Neural cell (in vitro differentiated cells): ENCODE data around the gene MEIS1.

ENCODE experiments used
- CTCF ChIP-seq: fragments of 450-650 bp; IDR thresholded peaks from 2 replicates; pipeline ENCODE4 v1.5.1; 2014; ENCODE audit warnings: antibody characterized with exemption, mild to moderate bottlenecking, moderate library complexity; ENCODE audit not compliant: poor library complexity, severe bottlenecking
- EP300 ChIP-seq: fragments of 450-650 bp; conservative IDR thresholded peaks from 2 replicates; pipeline ENCODE4 v1.6.1; 2014; ENCODE audit warnings: antibody characterized with exemption, mild to moderate bottlenecking, moderate library complexity; ENCODE audit not compliant: poor library complexity, severe bottlenecking
- EZH2 ChIP-seq: fragments of 200-600, 300-800 bp; shearing (Covaris generic), sonication (generic); IDR thresholded peaks from 2 replicates; pipeline ENCODE4 v1.6.1; 2014; ENCODE audit warnings: antibody characterized with exemption, low read length, borderline replicate concordance, mild to moderate bottlenecking; ENCODE audit not compliant: insufficient read depth, poor library complexity, severe bottlenecking
- MXI1 ChIP-seq: fragments of 450-650 bp; conservative IDR thresholded peaks from 2 replicates; pipeline ENCODE4 v1.6.1; 2014; ENCODE audit warnings: antibody characterized with exemption, mild to moderate bottlenecking; ENCODE audit not compliant: poor library complexity, severe bottlenecking
- POLR2AphosphoS5 ChIP-seq: IDR thresholded peaks from 2 replicates; pipeline ENCODE4 v1.6.1; 2012
- RAD21 ChIP-seq: fragments of 450-650 bp; conservative IDR thresholded peaks from 2 replicates; pipeline ENCODE4 v1.6.1; 2014; ENCODE audit warnings: antibody characterized with exemption, mild to moderate bottlenecking, moderate library complexity
- REST ChIP-seq: IDR thresholded peaks from 2 replicates; pipeline ENCODE4 v1.6.1; 2012; ENCODE audit warnings: borderline replicate concordance
- TAF1 ChIP-seq: IDR thresholded peaks from 2 replicates; pipeline ENCODE4 v1.6.1; 2012; ENCODE audit warnings: low read depth

- TF ChIP-seq CTCF (no peak), REST (no peak), EP300 (peak; percentile 30), EZH2 (no peak), POLR2AphosphoS5 (peak; percentile 22), MXI1 (no peak), TAF1 (no peak), RAD21 (no peak)
Measured at GRCh38 chr2:66508484-66509071, 73.7 kb downstream of the MEIS1 start.
